IMR-90 (cell line): ENCODE results near the gene ELMO1. TPM values are rescaled to one million over a fixed set of nuclear protein-coding genes. Genes with fewer than 3 reads are reported as not detected.

ENCODE experiments used
- ATAC-seq: fragments of 200-7000 bp; cut with Tn5 transposase; 2 replicates; pipeline ENCODE4 v1.9.1; 2020; ENCODE audit warnings: low read depth, mild to moderate bottlenecking, moderate library complexity
- BruUV-seq: library from RNA; stranded (reverse); fragments of 400-500 nt; replicated peaks from 2 replicates; lab custom pipeline; 2021; lab: Mats Ljungman, UMichigan
- CTCF ChIA-PET: fragments of 300-600 bp; formaldehyde crosslinking; extraction: SDS; loops from one replicate; lab custom pipeline; 2021; ENCODE audit warnings: antibody characterized with exemption; lab: Yijun Ruan, JAX
- POLR2A ChIA-PET: fragments of 300-600 bp; sonication (Branson Sonifier 250); formaldehyde crosslinking; loops from one replicate; lab custom pipeline; 2022; ENCODE audit warnings: antibody characterized with exemption; ENCODE audit not compliant: unreplicated experiment; lab: Charles Lee
- DNase-seq: peaks from one replicate; pipeline ENCODE4 v3.0.0; 2013
- H2AFZ ChIP-seq: replicated peaks from 2 replicates; pipeline ENCODE3; 2013; ENCODE audit warnings: low read length, mild to moderate bottlenecking; ENCODE audit not compliant: poor library complexity
- H2AK5ac ChIP-seq: 2 replicates; pipeline ENCODE4 v1.6.1; 2013; ENCODE audit warnings: low read depth, low read length, inconsistent platforms
- H2AK9ac ChIP-seq: replicated peaks from 2 replicates; pipeline ENCODE3; 2013; ENCODE audit warnings: mild to moderate bottlenecking, low read depth, low read length, moderate library complexity; ENCODE audit not compliant: poor library complexity
- H2BK120ac ChIP-seq: 2 replicates; pipeline ENCODE4 v1.6.1; 2013; ENCODE audit warnings: low read depth, low read length, inconsistent platforms
- H2BK15ac ChIP-seq: 3 replicates; pipeline ENCODE4 v1.6.1; 2013; ENCODE audit warnings: low read depth, low read length, inconsistent platforms
- H2BK20ac ChIP-seq: 2 replicates; pipeline ENCODE4 v1.6.1; 2013; ENCODE audit warnings: low read depth, mild to moderate bottlenecking, inconsistent platforms, low read length, moderate library complexity
- H2BK5ac ChIP-seq: 2 replicates; pipeline ENCODE4 v1.6.1; 2013; ENCODE audit warnings: mild to moderate bottlenecking, low read depth, low read length, inconsistent platforms; ENCODE audit not compliant: poor library complexity, severe bottlenecking
- H3K14ac ChIP-seq: replicated peaks from 2 replicates; pipeline ENCODE4 v1.6.1; 2013; ENCODE audit warnings: low read depth, low read length, inconsistent platforms
- H3K18ac ChIP-seq: 2 replicates; pipeline ENCODE4 v1.6.1; 2013; ENCODE audit warnings: low read depth, low read length, control low read depth
- H3K23ac ChIP-seq: 2 replicates; pipeline ENCODE4 v1.6.1; 2013; ENCODE audit warnings: low read depth, low read length, inconsistent platforms
- H3K27ac ChIP-seq: 2 replicates; pipeline ENCODE4 v1.5.1; 2013; ENCODE audit warnings: mild to moderate bottlenecking, control low read depth, low read length; ENCODE audit not compliant: insufficient read depth
- H3K27me3 ChIP-seq: 2 replicates; pipeline ENCODE4 v1.6.1; 2013; ENCODE audit warnings: low read length; ENCODE audit not compliant: control insufficient read depth, insufficient read depth
- H3K36me3 ChIP-seq: 2 replicates; pipeline ENCODE4 v1.6.1; 2013; ENCODE audit warnings: low read length, mixed read lengths; ENCODE audit not compliant: control insufficient read depth, insufficient read depth
- H3K4ac ChIP-seq: 2 replicates; pipeline ENCODE4 v1.6.1; 2013; ENCODE audit warnings: low read depth, low read length, inconsistent platforms
- H3K4me1 ChIP-seq: 2 replicates; pipeline ENCODE4 v1.6.1; 2013; ENCODE audit warnings: low read length, mixed read lengths; ENCODE audit not compliant: control insufficient read depth, insufficient read depth
- H3K4me2 ChIP-seq: 2 replicates; pipeline ENCODE4 v1.6.1; 2013; ENCODE audit warnings: low read depth, mild to moderate bottlenecking, control low read depth, low read length, moderate library complexity
- H3K4me3 ChIP-seq: 2 replicates; pipeline ENCODE4 v1.5.1; 2013; ENCODE audit warnings: low read depth, mild to moderate bottlenecking, control low read depth, low read length, moderate library complexity; ENCODE audit not compliant: insufficient read depth
- H3K56ac ChIP-seq: 2 replicates; pipeline ENCODE4 v1.6.1; 2013; ENCODE audit warnings: low read length, inconsistent platforms; ENCODE audit not compliant: insufficient read depth; ENCODE audit errors: extremely low read depth
- H3K79me1 ChIP-seq, 2 experiments: 2 replicates each; pipeline ENCODE4 v1.6.1; 2013; ENCODE audit warnings: low read length in 2 of 2, inconsistent platforms in 1 of 2, low read depth in 1 of 2
- H3K9ac ChIP-seq: 2 replicates; pipeline ENCODE4 v1.6.1; 2013; ENCODE audit warnings: low read depth, low read length, control low read depth
- H3K9me1 ChIP-seq: 2 replicates; pipeline ENCODE4 v1.6.1; 2013; ENCODE audit warnings: low read length, inconsistent platforms; ENCODE audit not compliant: insufficient read depth
- H3K9me3 ChIP-seq: 2 replicates; pipeline ENCODE4 v1.6.1; 2013; ENCODE audit warnings: low read length; ENCODE audit not compliant: control insufficient read depth, insufficient read depth
- H4K20me1 ChIP-seq: 2 replicates; pipeline ENCODE4 v1.6.1; 2013; ENCODE audit warnings: low read length, inconsistent platforms; ENCODE audit not compliant: insufficient read depth
- H4K5ac ChIP-seq: 2 replicates; pipeline ENCODE4 v1.6.1; 2013; ENCODE audit warnings: mild to moderate bottlenecking, low read depth, low read length, control low read depth
- H4K8ac ChIP-seq, 2 experiments: 2 replicates each; pipeline ENCODE4 v1.6.1; 2013; ENCODE audit warnings: low read depth in 2 of 2, low read length in 2 of 2, control low read depth in 1 of 2, inconsistent platforms in 1 of 2
- H4K91ac ChIP-seq: 2 replicates; pipeline ENCODE4 v1.6.1; 2013; ENCODE audit warnings: low read depth, low read length, inconsistent platforms; ENCODE audit not compliant: insufficient read depth
- MXI1 ChIP-seq: IDR thresholded peaks from 2 replicates; pipeline ENCODE4 v1.6.1; 2012; ENCODE audit warnings: low read depth, mild to moderate bottlenecking, low read length, moderate library complexity, borderline replicate concordance
- NFE2L2 ChIP-seq: fragments of 150-350 bp; IDR thresholded peaks from 2 replicates; pipeline ENCODE4 v1.6.1; 2016; ENCODE audit warnings: low read depth, mild to moderate bottlenecking, low read length
- WGBS, 2 experiments: methylation state at CpG; one replicate each; pipeline versions ENCODE4 v1.1.5 to v1.1.7; 2013; ENCODE audit warnings: missing lambda C conversion rate in 2 of 2; ENCODE audit not compliant: insufficient read length in 1 of 2; ENCODE audit errors: extremely low coverage in 2 of 2; 5-methylcytosine and 5-hydroxymethylcytosine counted together
- dilution Hi-C: fragments of 300-500 bp; cut with HindIII; formaldehyde crosslinking; loops from one replicate; pipeline ENCODE4 v1.14.3; 2018; ENCODE audit warnings: low sequenced_read_pairs; ENCODE audit not compliant: unreplicated experiment
- in situ Hi-C: fragments of 300-500 bp; cut with MboI; formaldehyde crosslinking; loops from 3 replicates; pipeline ENCODE4 v1.14.3; 2019; ENCODE audit warnings: low sequenced_read_pairs, inconsistent platforms, mixed read lengths
- intact Hi-C: fragments of 100-400 bp; cut with micrococcal nuclease; formaldehyde crosslinking; loops from 2 replicates; pipeline ENCODE4 v1.10.0; 2022
- polyA plus RNA-seq, 3 experiments: library from polyadenylated mRNA; depleted of rRNA; stranded (reverse); fragments of >200 nt; gene quantifications; 2 replicates each; pipeline ENCODE4 v1.2.3, GENCODE V29; 2012; ENCODE audit warnings: low replicate concordance in 1 of 3
- total RNA-seq: library from RNA; depleted of rRNA; stranded (reverse); fragments of >200 nt; gene quantifications from 2 replicates; pipeline ENCODE4 v1.2.3, GENCODE V29; 2012

The ELMO1 gene
- total and polyA plus RNA-seq, 2 of the 4 experiments (the other 2 are of a cell fraction): 0.03 TPM; not detected in 1

GRCh38 chr7:37150180-37150579, 298.5 kb downstream of the ELMO1 start:
- Histone ChIP-seq H3K4me2 (no peak overlapping the region), H3K18ac (no peak overlapping the region), H3K4ac (no peak overlapping the region), H3K79me1 (no peaks in the 10 kb centered on the region), H2BK15ac (no peak overlapping the region), H2AK9ac (no peak overlapping the region), H4K8ac (no peak overlapping the region), H4K20me1 (no peaks in the 10 kb centered on the region), H4K91ac (no peak overlapping the region), H3K4me1 (no peaks in the 10 kb centered on the region), H3K23ac (no peak overlapping the region), H2BK120ac (no peak overlapping the region), H3K27ac (no peak overlapping the region), H3K27me3 (no peaks in the 10 kb centered on the region), H3K9me3 (no peaks in the 10 kb centered on the region), H3K4me3 (no peak overlapping the region), H3K9me1 (no peaks in the 10 kb centered on the region), H3K56ac (no peak overlapping the region), H2AK5ac (no peak overlapping the region), H3K9ac (no peak overlapping the region), H2BK5ac (no peak overlapping the region), H2BK20ac (no peak overlapping the region), H4K5ac (no peak overlapping the region), H3K14ac (no peak overlapping the region), H3K36me3 (no peaks in the 10 kb centered on the region), H2AFZ (no peak overlapping the region)
- in situ Hi-C loops: no loop called here
- TF ChIP-seq NFE2L2: no peak
- TF ChIP-seq MXI1: no peak
- ChIA-PET POLR2A (no interaction called here), CTCF (no interaction called here)
- DNase-seq: no peak
- dilution Hi-C loops: no loop called here
- BruUV-seq: no TSS peak
- ATAC-seq: no peak
- no CpG with 5 or more reads among the region's 4 CpGs for WGBS, 2 experiments
- intact Hi-C loops: no loop called here
